AG04449 (cell line): Measurements from ENCODE around the gene HEXIM2.

Experiments used
- CTCF ChIA-PET: fragments of 350-600 bp; formaldehyde crosslinking; extraction: SDS; loops from one replicate; lab custom pipeline; 2021; ENCODE audit warnings: antibody characterized with exemption; lab: Yijun Ruan, JAX
- POLR2A ChIA-PET: fragments of 400-600, 350-600 bp; formaldehyde crosslinking; extraction: SDS; loops from one replicate; lab custom pipeline; 2020; ENCODE audit warnings: antibody characterized with exemption, inconsistent platforms; lab: Yijun Ruan, JAX
- DNase-seq: peaks from one replicate; pipeline ENCODE4 v3.0.0-alpha.2; 2010; ENCODE audit warnings: low read depth, low spot score
- H3K4me3 ChIP-seq: 2 replicates; pipeline ENCODE4 v1.5.1; 2011; ENCODE audit warnings: low read depth, mild to moderate bottlenecking, control low read depth, low read length
- TF ChIP-seq, protein P1 (sequence below): IDR thresholded peaks from one replicate; pipeline ENCODE4 v1.5.1; 2011; ENCODE audit warnings: mild to moderate bottlenecking, moderate library complexity, low read length, control low read depth, inconsistent platforms; ENCODE audit not compliant: insufficient read depth; ENCODE audit errors: missing control alignments

HEXIM2 gene

DNA sequence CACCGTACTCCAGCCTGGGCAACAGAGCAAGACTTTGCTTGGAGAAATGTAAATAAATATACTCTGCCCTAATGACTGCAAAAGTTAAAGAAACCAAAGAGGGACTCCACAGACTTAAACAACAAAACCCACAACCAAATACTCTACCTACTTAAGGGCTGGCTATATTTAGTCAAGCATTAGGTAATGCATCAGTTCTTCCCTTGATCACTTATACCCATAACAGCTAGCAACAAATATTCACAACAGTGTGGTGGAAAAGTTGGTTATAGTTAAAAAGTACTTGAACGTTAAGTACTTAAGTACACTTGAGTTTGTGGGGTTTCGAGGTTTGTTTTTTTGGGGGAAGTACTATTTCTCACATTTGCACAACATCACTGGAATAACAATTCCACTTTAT, 5.4 kb upstream of the HEXIM2 start:
- H3K4me3 ChIP-seq = no peak overlapping the region
- CTCF ChIA-PET = interaction anchor here (1.0 to 19.9 kb wide), 3 partner anchors 17 to 43 kb away, joined by 3 to 399 read pairs (median 236); partner anchors contain the start of genes ACBD4 and PLCD3
- DNase-seq = no peak
- TF ChIP-seq, protein P1, sequence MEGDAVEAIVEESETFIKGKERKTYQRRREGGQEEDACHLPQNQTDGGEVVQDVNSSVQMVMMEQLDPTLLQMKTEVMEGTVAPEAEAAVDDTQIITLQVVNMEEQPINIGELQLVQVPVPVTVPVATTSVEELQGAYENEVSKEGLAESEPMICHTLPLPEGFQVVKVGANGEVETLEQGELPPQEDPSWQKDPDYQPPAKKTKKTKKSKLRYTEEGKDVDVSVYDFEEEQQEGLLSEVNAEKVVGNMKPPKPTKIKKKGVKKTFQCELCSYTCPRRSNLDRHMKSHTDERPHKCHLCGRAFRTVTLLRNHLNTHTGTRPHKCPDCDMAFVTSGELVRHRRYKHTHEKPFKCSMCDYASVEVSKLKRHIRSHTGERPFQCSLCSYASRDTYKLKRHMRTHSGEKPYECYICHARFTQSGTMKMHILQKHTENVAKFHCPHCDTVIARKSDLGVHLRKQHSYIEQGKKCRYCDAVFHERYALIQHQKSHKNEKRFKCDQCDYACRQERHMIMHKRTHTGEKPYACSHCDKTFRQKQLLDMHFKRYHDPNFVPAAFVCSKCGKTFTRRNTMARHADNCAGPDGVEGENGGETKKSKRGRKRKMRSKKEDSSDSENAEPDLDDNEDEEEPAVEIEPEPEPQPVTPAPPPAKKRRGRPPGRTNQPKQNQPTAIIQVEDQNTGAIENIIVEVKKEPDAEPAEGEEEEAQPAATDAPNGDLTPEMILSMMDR = no peak
- POLR2A ChIA-PET = interaction anchor here (0.6 to 1.2 kb wide), 3 partner anchors 8 to 75 kb away, joined by 3 to 9 read pairs (median 3); partner anchors contain the start of gene HEXIM1

DNA sequence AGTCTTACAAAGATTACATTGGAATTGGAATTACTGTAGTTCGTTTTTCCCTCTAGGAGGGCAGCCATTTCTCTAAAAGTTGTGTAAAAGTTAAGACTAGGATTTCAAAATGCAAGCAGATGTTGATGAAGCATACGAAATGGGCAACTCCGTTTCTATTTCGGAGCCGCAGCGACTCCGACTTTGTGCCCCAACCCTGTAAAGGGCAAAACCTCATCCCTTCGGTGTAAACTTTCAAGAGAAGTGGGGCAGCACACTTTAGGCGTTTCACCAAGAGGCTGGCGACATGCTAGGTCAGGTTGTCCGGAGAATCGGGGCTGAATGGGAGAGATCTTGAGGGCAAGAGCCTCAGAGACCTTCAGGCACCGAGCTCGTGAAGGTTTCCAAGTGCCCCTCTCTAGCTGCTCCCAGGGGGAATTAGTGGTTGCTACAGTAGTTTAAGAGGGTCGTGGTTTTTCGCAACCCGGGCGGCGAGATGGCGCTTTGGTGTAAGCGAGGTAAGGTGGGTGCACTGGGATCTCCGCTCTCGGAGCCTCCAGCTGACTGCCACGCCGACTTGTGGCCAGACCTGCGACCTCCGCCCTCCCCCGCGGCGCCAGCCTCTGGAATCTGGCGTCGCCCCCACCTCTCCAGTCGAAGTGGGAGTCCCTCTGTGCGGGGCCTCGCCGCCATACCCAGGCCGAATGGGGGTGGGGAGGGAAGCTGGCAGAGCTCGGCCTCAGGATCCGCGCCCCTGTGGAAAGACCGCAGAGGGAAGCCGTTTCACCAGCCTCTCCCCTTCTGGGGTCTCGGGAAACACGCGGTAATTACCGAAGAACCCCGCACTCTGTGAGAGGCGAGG, 1.0 kb upstream of the HEXIM2 start:
- POLR2A ChIA-PET = interaction anchor here (1.0 to 6.1 kb wide), 7 partner anchors 10 to 32 kb away, joined by 3 to 308 read pairs (median 11); partner anchors contain the start of genes ACBD4 and HEXIM1
- DNase-seq = no peak
- TF ChIP-seq, protein P1 = peak; percentile 24
- CTCF ChIA-PET = interaction anchor here (1.0 to 19.9 kb wide), 7 partner anchors 10 to 38 kb away, joined by 3 to 399 read pairs (median 14); partner anchors contain the start of genes ACBD4, HEXIM1 and PLCD3
- peak overlapping the region; percentile 92 for H3K4me3 ChIP-seq

DNA sequence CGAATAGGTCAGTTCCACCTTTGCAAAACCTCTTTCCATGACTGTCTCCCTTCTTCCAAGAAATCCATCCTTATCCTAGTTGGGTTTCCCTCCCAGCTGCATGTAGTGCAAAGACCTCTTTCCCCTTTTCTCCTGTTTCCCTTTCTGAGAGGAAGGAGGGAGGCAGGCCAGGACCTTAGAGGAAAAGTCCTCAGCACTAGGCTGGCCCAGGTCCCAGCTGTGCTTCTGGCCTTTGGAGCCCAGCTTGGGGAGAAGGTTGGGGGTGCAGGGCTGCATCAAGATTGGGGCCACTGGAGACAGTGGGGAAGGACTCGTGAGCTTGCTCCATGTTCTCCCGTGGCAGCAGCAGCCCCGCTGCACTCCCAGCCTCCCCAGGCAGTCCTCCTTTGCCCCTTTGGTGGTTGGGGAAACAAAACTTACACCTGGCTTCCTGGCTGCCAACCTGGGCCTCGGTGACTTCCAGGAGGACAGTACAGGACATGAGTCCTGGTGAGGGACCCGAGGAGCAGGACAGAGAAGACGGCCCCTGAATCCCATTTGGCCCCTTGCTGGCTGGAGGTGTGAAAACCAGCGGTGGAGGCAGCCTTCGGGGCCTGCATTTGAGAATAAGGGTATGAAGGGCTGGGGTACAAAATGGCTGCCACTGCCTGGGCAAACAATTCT, 481 bp downstream of the HEXIM2 start:
- CTCF ChIA-PET = interaction anchor here (2.5 to 19.9 kb wide), 5 partner anchors 10 to 37 kb away, joined by 7 to 399 read pairs (median 116); partner anchors contain the start of genes ACBD4, HEXIM1 and PLCD3
- peak overlapping the region; percentile 56 for H3K4me3 ChIP-seq
- TF ChIP-seq, protein P1 = no peak
- DNase-seq = no peak
- POLR2A ChIA-PET = interaction anchor here (1.3 to 6.1 kb wide), 5 partner anchors 9 to 27 kb away, joined by 5 to 308 read pairs (median 17); partner anchors contain the start of genes ACBD4 and HEXIM1

DNA sequence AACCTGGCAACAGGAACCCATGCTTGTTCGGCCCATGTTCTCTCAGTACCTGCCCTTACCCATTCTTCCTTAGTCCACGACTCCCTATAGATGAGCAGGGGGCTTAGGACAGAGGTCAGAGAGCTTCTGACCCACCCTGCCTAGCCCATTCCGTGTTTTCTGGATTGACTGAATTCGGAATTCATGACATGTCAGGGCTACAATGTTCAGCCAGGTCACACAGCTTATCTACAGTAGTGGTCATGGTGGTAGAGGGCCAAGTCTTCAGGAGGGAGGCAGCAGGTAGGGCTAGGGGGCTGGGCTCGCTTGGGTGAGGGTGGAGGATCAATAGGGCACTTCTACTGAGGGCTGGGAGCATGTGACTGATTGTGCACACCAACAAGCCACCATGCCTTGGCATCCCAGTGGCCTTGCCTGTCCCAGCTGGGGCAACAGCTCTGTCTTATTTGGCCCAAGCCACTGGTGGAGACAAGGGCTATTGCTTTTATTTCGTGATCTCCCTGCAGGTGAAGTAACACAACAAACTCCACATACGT, 3.1 kb downstream of the HEXIM2 start:
- TF ChIP-seq, protein P1 = no peak
- POLR2A ChIA-PET = interaction anchor here (1.5 kb wide), 1 partner anchor 16 kb away, joined by 3 read pairs; the partner anchor contains the start of gene HEXIM1
- DNase-seq = no peak
- H3K4me3 ChIP-seq = no peak overlapping the region
- CTCF ChIA-PET = interaction anchor here (2.0 to 19.9 kb wide), 3 partner anchors 14 to 34 kb away, joined by 6 to 399 read pairs (median 116); partner anchors contain the start of genes ACBD4 and HEXIM1

DNA sequence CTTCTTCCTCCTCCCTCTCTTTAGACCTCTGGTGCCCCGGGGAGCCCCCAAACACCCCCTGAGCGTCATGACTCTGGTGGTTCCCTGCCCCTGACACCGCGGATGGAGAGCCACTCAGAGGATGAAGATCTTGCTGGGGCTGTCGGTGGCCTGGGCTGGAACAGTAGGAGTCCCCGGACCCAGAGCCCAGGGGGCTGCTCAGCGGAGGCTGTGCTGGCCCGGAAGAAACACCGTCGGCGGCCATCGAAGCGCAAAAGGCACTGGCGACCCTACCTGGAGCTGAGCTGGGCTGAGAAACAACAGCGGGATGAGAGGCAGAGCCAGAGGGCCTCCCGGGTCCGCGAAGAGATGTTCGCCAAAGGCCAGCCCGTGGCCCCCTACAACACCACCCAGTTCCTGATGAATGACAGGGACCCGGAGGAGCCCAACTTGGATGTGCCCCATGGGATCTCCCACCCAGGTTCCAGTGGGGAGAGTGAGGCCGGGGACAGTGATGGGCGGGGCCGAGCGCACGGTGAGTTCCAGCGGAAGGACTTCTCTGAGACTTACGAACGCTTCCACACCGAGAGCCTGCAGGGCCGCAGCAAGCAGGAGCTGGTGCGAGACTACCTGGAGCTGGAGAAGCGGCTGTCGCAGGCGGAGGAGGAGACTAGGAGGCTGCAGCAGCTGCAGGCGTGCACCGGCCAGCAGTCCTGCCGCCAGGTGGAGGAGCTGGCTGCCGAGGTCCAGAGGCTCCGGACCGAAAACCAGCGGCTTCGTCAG, 7.5 kb downstream of the HEXIM2 start:
- H3K4me3 ChIP-seq = no peak overlapping the region
- no peak for DNase-seq
- CTCF ChIA-PET = interaction anchor here (4.7 to 4.8 kb wide), 2 partner anchors 28 to 34 kb away, joined by 44 to 48 read pairs; partner anchors contain the start of gene ACBD4
- POLR2A ChIA-PET = interaction anchor here (1.0 kb wide), 1 partner anchor 14 kb away, joined by 4 read pairs; no protein-coding TSS in a partner anchor
- TF ChIP-seq, protein P1 = no peak
